Measurements from ENCODE around the gene CAMK2D.

Gene CAMK2D

GRCh38 chr4:113561758-113562157 lies 199.8 kb downstream of the CAMK2D start:
- Histone ChIP-seq H3K36me3 (ENCODE audit: control insufficient read depth, insufficient read depth, low read length) (no peaks in the 10 kb centered on the region), H3K27me3 (replicated peaks; ENCODE audit: control insufficient read depth, insufficient read depth, low read length) (no peaks in the 10 kb centered on the region), H3K4me3 (replicated peaks; ENCODE audit: low read depth, low read length) (no peak overlapping the region)
- DNase-seq (ENCODE audit: extremely low read depth, insufficient read length): no peak
- no peak for TF ChIP-seq CTCF (IDR thresholded peaks at IDR 0.05; ENCODE audit: insufficient read depth, low read length, poor library complexity, severe bottlenecking)

GRCh38 chr4:113561092-113561491 lies 200.4 kb downstream of the CAMK2D start:
- no peaks in the 10 kb centered on the region for H3K36me3 ChIP-seq (ENCODE audit: control insufficient read depth, insufficient read depth, low read length)
- TF ChIP-seq CTCF (IDR thresholded peaks at IDR 0.05; ENCODE audit: insufficient read depth, low read length, poor library complexity, severe bottlenecking): no peak
- no peaks in the 10 kb centered on the region for H3K27me3 ChIP-seq (replicated peaks; ENCODE audit: control insufficient read depth, insufficient read depth, low read length)
- H3K4me3 ChIP-seq (replicated peaks; ENCODE audit: low read depth, low read length): no peak overlapping the region
- DNase-seq (ENCODE audit: extremely low read depth, insufficient read length): no peak

GRCh38 chr4:113560579-113560978 lies 201.0 kb downstream of the CAMK2D start:
- no peaks in the 10 kb centered on the region for H3K36me3 ChIP-seq (ENCODE audit: control insufficient read depth, insufficient read depth, low read length)
- no peak for DNase-seq (ENCODE audit: extremely low read depth, insufficient read length)
- no peak overlapping the region for H3K4me3 ChIP-seq (replicated peaks; ENCODE audit: low read depth, low read length)
- no peaks in the 10 kb centered on the region for H3K27me3 ChIP-seq (replicated peaks; ENCODE audit: control insufficient read depth, insufficient read depth, low read length)
- no peak for TF ChIP-seq CTCF (IDR thresholded peaks at IDR 0.05; ENCODE audit: insufficient read depth, low read length, poor library complexity, severe bottlenecking)

GRCh38 chr4:113559947-113560346 lies 201.6 kb downstream of the CAMK2D start:
- TF ChIP-seq CTCF (IDR thresholded peaks at IDR 0.05; ENCODE audit: insufficient read depth, low read length, poor library complexity, severe bottlenecking): no peak
- no peaks in the 10 kb centered on the region for H3K27me3 ChIP-seq (replicated peaks; ENCODE audit: control insufficient read depth, insufficient read depth, low read length)
- no peak overlapping the region for H3K4me3 ChIP-seq (replicated peaks; ENCODE audit: low read depth, low read length)
- DNase-seq (ENCODE audit: extremely low read depth, insufficient read length): no peak
- no peaks in the 10 kb centered on the region for H3K36me3 ChIP-seq (ENCODE audit: control insufficient read depth, insufficient read depth, low read length)

GRCh38 chr4:113556382-113557134 lies 205.0 kb downstream of the CAMK2D start:
- Histone ChIP-seq H3K4me3 (replicated peaks; ENCODE audit: low read depth, low read length) (no peak overlapping the region), H3K36me3 (ENCODE audit: control insufficient read depth, insufficient read depth, low read length) (no peaks in the 10 kb centered on the region), H3K27me3 (replicated peaks; ENCODE audit: control insufficient read depth, insufficient read depth, low read length) (no peaks in the 10 kb centered on the region)
- TF ChIP-seq CTCF (IDR thresholded peaks at IDR 0.05; ENCODE audit: insufficient read depth, low read length, poor library complexity, severe bottlenecking): no peak
- DNase-seq (ENCODE audit: extremely low read depth, insufficient read length): no peak

- H3K36me3 ChIP-seq (ENCODE audit: control insufficient read depth, insufficient read depth, low read length): no peaks in the 10 kb centered on the region
- no peak for DNase-seq (ENCODE audit: extremely low read depth, insufficient read length)
- H3K4me3 ChIP-seq (replicated peaks; ENCODE audit: low read depth, low read length): no peak overlapping the region
- no peaks in the 10 kb centered on the region for H3K27me3 ChIP-seq (replicated peaks; ENCODE audit: control insufficient read depth, insufficient read depth, low read length)
- TF ChIP-seq CTCF (IDR thresholded peaks at IDR 0.05; ENCODE audit: insufficient read depth, low read length, poor library complexity, severe bottlenecking): no peak
These were observed 205.7 kb downstream of the CAMK2D start for GRCh38 chr4:113555868-113556267.

Measured in GM06990 (cell line).